A549 (cell line): ENCODE results near the gene RAB42. TPM values are rescaled to one million over a fixed set of nuclear protein-coding genes. Genes with fewer than 3 reads are reported as not detected.

Source experiments
- ATAC-seq, 2 experiments: fragments of 200-7000 bp in 1 of 2; fragments of >200 bp in 1 of 2; cut with Nextera tagmentation in 1 of 2; cut with Tn5 transposase in 1 of 2; 3 replicates each; pipeline versions ENCODE4 v1.8.0 to v1.9.1; 2018 to 2020; ENCODE audit warnings: mild to moderate bottlenecking in 1 of 2, moderate library complexity in 1 of 2
- CTCF ChIA-PET: fragments of 300-600 bp; sonication (Branson Sonifier 250); formaldehyde crosslinking; extraction: SDS; loops from one replicate; lab custom pipeline; 2021; ENCODE audit warnings: antibody characterized with exemption, inconsistent platforms; lab: Yijun Ruan, JAX
- POLR2A ChIA-PET: fragments of 350-600 bp; formaldehyde crosslinking; extraction: SDS; loops from one replicate; lab custom pipeline; 2021; ENCODE audit warnings: antibody characterized with exemption, inconsistent platforms; lab: Yijun Ruan, JAX
- DNase-seq, 2 experiments: peaks; one replicate each; pipeline versions ENCODE4 v3.0.0 to v3.0.0-alpha.2; 2011 to 2016; ENCODE audit warnings: low read depth in 1 of 2, low spot score in 1 of 2
- FAIRE-seq: peaks from 2 replicates; lab custom pipeline; 2011; peaks lifted over from hg19 to GRCh38; lab: Jason Lieb, UNC
- H3K27ac ChIP-seq, 2 experiments: fragments of >200 bp; sonication (Bioruptor Twin); formaldehyde crosslinking; 3 replicates each; pipeline ENCODE4 v1.5.1; 2016 to 2017
- H3K4me1 ChIP-seq: fragments of >200 bp; sonication (Bioruptor Twin); formaldehyde crosslinking; 3 replicates; pipeline ENCODE4 v1.6.1; 2016
- H3K4me2 ChIP-seq: fragments of >200 bp; sonication (Bioruptor Twin); formaldehyde crosslinking; 3 replicates; pipeline ENCODE4 v1.6.1; 2016
- H3K4me3 ChIP-seq: fragments of >200 bp; sonication (Bioruptor Twin); formaldehyde crosslinking; 3 replicates; pipeline ENCODE4 v1.5.1; 2016
- H3K9me3 ChIP-seq: fragments of >200 bp; sonication (Bioruptor Twin); formaldehyde crosslinking; 3 replicates; pipeline ENCODE4 v1.6.1; 2016
- CHD2 ChIP-seq: fragments of 150-350 bp; IDR thresholded peaks from 2 replicates; pipeline ENCODE4 v1.6.1; 2014; ENCODE audit warnings: low read length; ENCODE audit not compliant: partially characterized antibody
- EHF ChIP-seq: fragments of 250-450 bp; sonication (Bioruptor Pico); IDR thresholded peaks from 2 replicates; pipeline ENCODE4 v1.5.0; 2020; ENCODE audit warnings: mild to moderate bottlenecking
- ELK1 ChIP-seq: fragments of 150-350 bp; IDR thresholded peaks from 2 replicates; pipeline ENCODE4 v1.6.1; 2014; ENCODE audit warnings: low read depth, mild to moderate bottlenecking, low read length
- FOSB ChIP-seq: fragments of 250-450 bp; sonication (Bioruptor Pico); IDR thresholded peaks from 2 replicates; pipeline ENCODE4 v1.5.0; 2020; ENCODE audit warnings: mild to moderate bottlenecking, moderate library complexity
- FOXS1 ChIP-seq: fragments of 250-450 bp; sonication (Bioruptor Pico); IDR thresholded peaks from 2 replicates; pipeline ENCODE4 v1.5.0; 2020; ENCODE audit warnings: mild to moderate bottlenecking, moderate library complexity
- GATA3 ChIP-seq: IDR thresholded peaks from 2 replicates; pipeline ENCODE4 v1.6.1; 2012; ENCODE audit warnings: borderline replicate concordance
- HOXA7 ChIP-seq: fragments of 250-450 bp; sonication (Bioruptor Pico); IDR thresholded peaks from 2 replicates; pipeline ENCODE4 v1.5.0; 2020; ENCODE audit warnings: mild to moderate bottlenecking, moderate library complexity
- JUN ChIP-seq, 2 experiments: fragments of >200 bp; sonication (Bioruptor Twin); formaldehyde crosslinking; IDR thresholded peaks; 2 replicates in 1 of 2; 3 replicates in 1 of 2; pipeline ENCODE4 v1.6.1; 2016 to 2017
- JUNB ChIP-seq: fragments of >200 bp; sonication (Bioruptor Twin); formaldehyde crosslinking; IDR thresholded peaks from 2 replicates; pipeline ENCODE4 v1.6.1; 2016
- KDM5A ChIP-seq: fragments of 200-600 bp; sonication (generic); IDR thresholded peaks from 2 replicates; pipeline ENCODE4 v1.6.1; 2016; ENCODE audit warnings: antibody characterized with exemption, mild to moderate bottlenecking
- MAFK ChIP-seq: fragments of 450-650 bp; IDR thresholded peaks from 2 replicates; pipeline ENCODE4 v1.6.1; 2014; ENCODE audit not compliant: partially characterized antibody
- NPAS2 ChIP-seq: fragments of 250-450 bp; sonication (Bioruptor Pico); IDR thresholded peaks from 2 replicates; pipeline ENCODE4 v1.8.0; 2022; ENCODE audit warnings: mild to moderate bottlenecking, moderate library complexity, borderline replicate concordance
- NR3C1 ChIP-seq: fragments of >200 bp; sonication (Bioruptor Twin); formaldehyde crosslinking; IDR thresholded peaks from 3 replicates; pipeline ENCODE4 v1.6.1; 2017
- PHF8 ChIP-seq: fragments of 200-600 bp; sonication (generic); IDR thresholded peaks from 2 replicates; pipeline ENCODE4 v1.6.1; 2016; ENCODE audit warnings: low read depth, mild to moderate bottlenecking, antibody characterized with exemption, moderate library complexity, borderline replicate concordance
- POLR2A ChIP-seq: IDR thresholded peaks from 2 replicates; pipeline ENCODE4 v1.6.1; 2012; ENCODE audit warnings: mild to moderate bottlenecking, low read length
- TFCP2L1 ChIP-seq: fragments of 250-450 bp; sonication (Bioruptor Pico); IDR thresholded peaks from 2 replicates; pipeline ENCODE4 v1.5.0; 2021; ENCODE audit warnings: mild to moderate bottlenecking
- TP53 ChIP-seq: fragments of 250-450 bp; sonication (Bioruptor Pico); IDR thresholded peaks from 2 replicates; pipeline ENCODE4 v1.5.0; 2021; ENCODE audit warnings: mild to moderate bottlenecking, moderate library complexity
- ZFP36 ChIP-seq: fragments of 450-650 bp; IDR thresholded peaks from 2 replicates; pipeline ENCODE4 v1.6.1; 2014; ENCODE audit warnings: borderline replicate concordance; ENCODE audit not compliant: partially characterized antibody
- ZSCAN20 ChIP-seq: fragments of 250-450 bp; sonication (Bioruptor Pico); IDR thresholded peaks from 2 replicates; pipeline ENCODE4 v1.8.0; 2022; ENCODE audit warnings: mild to moderate bottlenecking, moderate library complexity
- WGBS: methylation state at CpG from one replicate; pipeline ENCODE4 v1.1.6; 2017; ENCODE audit errors: missing lambda C conversion rate; 5-methylcytosine and 5-hydroxymethylcytosine counted together
- polyA plus RNA-seq, 4 experiments: library from polyadenylated mRNA; depleted of rRNA in 3 of 4; stranded (reverse); fragments of >200 nt; fragmentation: RNase III in 1 of 4; extraction: RNeasy Plus Mini Kit Qiagen cat#74134 plus additional on column Dnase treatment in 1 of 4; gene quantifications; 2 replicates in 3 of 4; 3 replicates in 1 of 4; pipeline ENCODE4 v1.2.3, GENCODE V29; 2011 to 2017
- TF ChIP-seq, protein P1 (sequence below): fragments of 250-450 bp; sonication (Bioruptor Pico); IDR thresholded peaks from 2 replicates; pipeline ENCODE4 v1.5.0; 2021; ENCODE audit warnings: mild to moderate bottlenecking, moderate library complexity, borderline replicate concordance
- TF ChIP-seq, protein P2 (sequence below): fragments of >200 bp; sonication (Bioruptor Twin); formaldehyde crosslinking; IDR thresholded peaks from 3 replicates; pipeline ENCODE4 v1.6.1; 2016
- TF ChIP-seq, protein P3 (sequence below): fragments of 250-450 bp; sonication (Bioruptor Pico); IDR thresholded peaks from 2 replicates; pipeline ENCODE4 v1.5.0; 2020; ENCODE audit warnings: low read depth, mild to moderate bottlenecking, moderate library complexity
- TF ChIP-seq, protein P4 (sequence below): IDR thresholded peaks from 2 replicates; pipeline ENCODE4 v1.6.1; 2012

The RAB42 gene
- polyA plus RNA-seq, 2 of the 4 experiments (the other 2 are of a cell fraction): 0.81 to 2.3 TPM

GRCh38 chr1:28604411-28604810 is 12.3 kb downstream of the RAB42 start (continued):
- TF ChIP-seq, protein P1, sequence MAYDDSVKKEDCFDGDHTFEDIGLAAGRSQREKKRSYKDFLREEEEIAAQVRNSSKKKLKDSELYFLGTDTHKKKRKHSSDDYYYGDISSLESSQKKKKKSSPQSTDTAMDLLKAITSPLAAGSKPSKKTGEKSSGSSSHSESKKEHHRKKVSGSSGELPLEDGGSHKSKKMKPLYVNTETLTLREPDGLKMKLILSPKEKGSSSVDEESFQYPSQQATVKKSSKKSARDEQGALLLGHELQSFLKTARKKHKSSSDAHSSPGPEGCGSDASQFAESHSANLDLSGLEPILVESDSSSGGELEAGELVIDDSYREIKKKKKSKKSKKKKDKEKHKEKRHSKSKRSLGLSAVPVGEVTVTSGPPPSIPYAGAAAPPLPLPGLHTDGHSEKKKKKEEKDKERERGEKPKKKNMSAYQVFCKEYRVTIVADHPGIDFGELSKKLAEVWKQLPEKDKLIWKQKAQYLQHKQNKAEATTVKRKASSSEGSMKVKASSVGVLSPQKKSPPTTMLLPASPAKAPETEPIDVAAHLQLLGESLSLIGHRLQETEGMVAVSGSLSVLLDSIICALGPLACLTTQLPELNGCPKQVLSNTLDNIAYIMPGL (CRISPR knock-in tag): no peak
- TF ChIP-seq, protein P2, sequence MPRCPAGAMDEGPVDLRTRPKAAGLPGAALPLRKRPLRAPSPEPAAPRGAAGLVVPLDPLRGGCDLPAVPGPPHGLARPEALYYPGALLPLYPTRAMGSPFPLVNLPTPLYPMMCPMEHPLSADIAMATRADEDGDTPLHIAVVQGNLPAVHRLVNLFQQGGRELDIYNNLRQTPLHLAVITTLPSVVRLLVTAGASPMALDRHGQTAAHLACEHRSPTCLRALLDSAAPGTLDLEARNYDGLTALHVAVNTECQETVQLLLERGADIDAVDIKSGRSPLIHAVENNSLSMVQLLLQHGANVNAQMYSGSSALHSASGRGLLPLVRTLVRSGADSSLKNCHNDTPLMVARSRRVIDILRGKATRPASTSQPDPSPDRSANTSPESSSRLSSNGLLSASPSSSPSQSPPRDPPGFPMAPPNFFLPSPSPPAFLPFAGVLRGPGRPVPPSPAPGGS: no peak
- TF ChIP-seq GATA3 (no peak), FOSB (CRISPR knock-in tag) (no peak), JUN (IDR thresholded peaks at IDR 0.05) (no peak)

- no peak for FAIRE-seq
- no peak for DNase-seq
- TF ChIP-seq MAFK: no peak
- TF ChIP-seq JUNB: no peak
- no peak for TF ChIP-seq TP53 (CRISPR knock-in tag)
- TF ChIP-seq NR3C1: no peak
- TF ChIP-seq KDM5A: no peak
- no peak for TF ChIP-seq ELK1
- TF ChIP-seq POLR2A: no peak
- no peak for TF ChIP-seq EHF (CRISPR knock-in tag)
- no peak for TF ChIP-seq FOXS1 (CRISPR knock-in tag)
- TF ChIP-seq TFCP2L1 (CRISPR knock-in tag): no peak
- TF ChIP-seq, protein P3, sequence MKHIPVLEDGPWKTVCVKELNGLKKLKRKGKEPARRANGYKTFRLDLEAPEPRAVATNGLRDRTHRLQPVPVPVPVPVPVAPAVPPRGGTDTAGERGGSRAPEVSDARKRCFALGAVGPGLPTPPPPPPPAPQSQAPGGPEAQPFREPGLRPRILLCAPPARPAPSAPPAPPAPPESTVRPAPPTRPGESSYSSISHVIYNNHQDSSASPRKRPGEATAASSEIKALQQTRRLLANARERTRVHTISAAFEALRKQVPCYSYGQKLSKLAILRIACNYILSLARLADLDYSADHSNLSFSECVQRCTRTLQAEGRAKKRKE (CRISPR knock-in tag): no peak
- TF ChIP-seq CHD2: no peak
- no peak for TF ChIP-seq ZSCAN20 (CRISPR knock-in tag)
- TF ChIP-seq PHF8: no peak
- TF ChIP-seq JUN (IDR thresholded peaks at IDR 0.05): no peak
- TF ChIP-seq, protein P4, sequence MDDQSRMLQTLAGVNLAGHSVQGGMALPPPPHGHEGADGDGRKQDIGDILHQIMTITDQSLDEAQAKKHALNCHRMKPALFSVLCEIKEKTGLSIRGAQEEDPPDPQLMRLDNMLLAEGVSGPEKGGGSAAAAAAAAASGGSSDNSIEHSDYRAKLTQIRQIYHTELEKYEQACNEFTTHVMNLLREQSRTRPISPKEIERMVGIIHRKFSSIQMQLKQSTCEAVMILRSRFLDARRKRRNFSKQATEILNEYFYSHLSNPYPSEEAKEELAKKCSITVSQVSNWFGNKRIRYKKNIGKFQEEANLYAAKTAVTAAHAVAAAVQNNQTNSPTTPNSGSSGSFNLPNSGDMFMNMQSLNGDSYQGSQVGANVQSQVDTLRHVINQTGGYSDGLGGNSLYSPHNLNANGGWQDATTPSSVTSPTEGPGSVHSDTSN: no peak
- TF ChIP-seq, all 56 proteins: peak for 0
- Histone ChIP-seq H3K4me3 (no peak overlapping the region), H3K9me3 (no peaks in the 10 kb centered on the region), H3K4me1 (peaks cover 16% of the 10 kb centered on the region), H3K4me2 (no peak overlapping the region), H3K27ac (no peak overlapping the region)
- ChIA-PET CTCF (interaction anchor here (0.6 to 5.6 kb wide), 6 partner anchors 10 to 245 kb away, joined by 3 to 48 read pairs (median 12); no protein-coding TSS in a partner anchor), POLR2A (no interaction called here)
- no peak for ATAC-seq
- 93% methylated on average over 6 of the region's 6 CpGs for WGBS
These were observed 12.9 kb downstream of the RAB42 start for GRCh38 chr1:28604962-28605361.

- WGBS: 85% methylated on average over 2 of the region's 2 CpGs
- TF ChIP-seq NPAS2 (CRISPR knock-in tag) (no peak), ZFP36 (no peak), HOXA7 (no peak)
- TF ChIP-seq, protein P1 (CRISPR knock-in tag): no peak
- no peaks in the 10 kb centered on the region for H3K9me3 ChIP-seq
- H3K4me2 ChIP-seq: no peak overlapping the region
- ATAC-seq: no peak
- no peak overlapping the region for H3K4me3 ChIP-seq
- H3K4me1 ChIP-seq: peaks cover 9% of the 10 kb centered on the region
- no peak overlapping the region for H3K27ac ChIP-seq
- DNase-seq: no peak
- ChIA-PET POLR2A (no interaction called here), CTCF (interaction anchor here (2.8 kb wide), 1 partner anchor 247 kb away, joined by 9 read pairs; no protein-coding TSS in a partner anchor)
- no peak for FAIRE-seq
These were observed 14.7 kb downstream of the RAB42 start for GRCh38 chr1:28606771-28607170.
